ENCODE data around the gene ST6GAL1. TPM values are rescaled to one million over a fixed set of nuclear protein-coding genes. Genes with fewer than 3 reads are reported as not detected.

Gene ST6GAL1
- total RNA-seq, 1 donor from 2014 or later: 36.6 TPM

DNA sequence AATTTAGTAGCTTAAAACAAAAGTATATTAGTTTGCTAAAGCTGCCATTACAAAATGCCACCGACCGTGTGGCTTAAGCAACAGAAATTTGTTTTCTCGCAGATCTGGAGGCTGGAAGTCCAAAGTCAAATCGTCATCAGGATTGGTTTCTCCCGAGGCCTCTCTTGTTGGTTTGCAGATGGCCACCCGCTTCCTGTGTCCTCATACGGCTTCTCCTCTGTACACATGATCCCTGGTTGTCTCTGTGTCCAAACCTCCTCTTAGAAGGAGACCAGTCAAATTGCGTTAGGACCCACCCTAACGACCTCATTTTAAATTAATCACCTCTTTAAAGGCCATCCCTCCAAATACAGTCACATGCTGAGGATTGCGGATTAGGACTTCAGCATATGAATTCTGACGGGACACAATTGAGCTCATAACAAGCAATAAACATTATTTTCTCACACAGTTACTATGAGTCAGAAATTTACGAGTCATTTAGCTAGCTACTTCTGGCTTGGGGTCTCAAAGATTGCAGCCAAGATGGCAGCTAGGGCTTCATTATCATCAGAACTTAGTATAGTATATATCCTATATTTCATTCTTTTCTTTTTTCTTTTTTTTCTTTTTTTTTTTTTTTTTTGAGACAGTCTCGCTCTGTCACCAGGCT is 150.6 kb downstream of the ST6GAL1 start:
- no peak overlapping the region for H3K27ac Mint-ChIP-seq (ENCODE audit: unreplicated experiment)
- peaks cover 1% of the 10 kb centered on the region for H3K9me3 Mint-ChIP-seq (ENCODE audit: low read depth)
- peaks cover 5% of the 10 kb centered on the region for H3K36me3 Mint-ChIP-seq (ENCODE audit: low read depth)
- H3K4me1 Mint-ChIP-seq (ENCODE audit: low read depth): peaks cover 27% of the 10 kb centered on the region
- no peaks in the 10 kb centered on the region for H3K27me3 Mint-ChIP-seq (ENCODE audit: low read depth)
- TF ChIP-seq CTCF (IDR thresholded peaks at IDR 0.05): no peak
- no peak for DNase-seq (ENCODE audit: low spot score)
- H3K4me3 Mint-ChIP-seq (ENCODE audit: unreplicated experiment): no peak overlapping the region

- Mint-ChIP-seq H3K27ac (ENCODE audit: unreplicated experiment) (no peak overlapping the region), H3K27me3 (ENCODE audit: low read depth) (no peaks in the 10 kb centered on the region), H3K9me3 (ENCODE audit: low read depth) (peaks cover 8% of the 10 kb centered on the region), H3K4me3 (ENCODE audit: unreplicated experiment) (no peak overlapping the region), H3K4me1 (ENCODE audit: low read depth) (peaks cover 27% of the 10 kb centered on the region), H3K36me3 (ENCODE audit: low read depth) (peaks cover 5% of the 10 kb centered on the region)
- no peak for TF ChIP-seq CTCF (IDR thresholded peaks at IDR 0.05)
- DNase-seq (ENCODE audit: low spot score): no peak
Observed at GRCh38 chr3:187082758-187083375, 152.5 kb downstream of the ST6GAL1 start.

DNA sequence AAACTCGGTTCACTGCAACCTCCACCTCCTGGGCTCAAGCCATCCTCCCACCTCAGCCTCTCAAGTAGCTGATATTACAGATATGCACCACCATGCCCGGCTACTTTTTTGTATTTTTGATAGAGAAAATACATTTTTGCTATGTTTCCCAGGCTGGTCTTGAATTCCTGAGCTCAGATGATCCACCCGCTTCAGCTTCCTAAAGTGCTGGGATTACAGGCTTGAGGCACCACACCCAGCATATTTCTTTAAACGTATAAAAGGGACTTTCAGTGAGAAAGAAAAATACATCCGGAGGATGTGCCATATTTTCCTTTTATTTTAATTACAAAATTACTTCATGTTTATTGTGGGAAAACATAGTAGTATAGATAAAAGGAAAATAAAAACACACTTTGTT is 153.8 kb downstream of the ST6GAL1 start:
- no peak for DNase-seq (ENCODE audit: low spot score)
- no peaks in the 10 kb centered on the region for H3K27me3 Mint-ChIP-seq (ENCODE audit: low read depth)
- no peak for TF ChIP-seq CTCF (IDR thresholded peaks at IDR 0.05)
- H3K4me1 Mint-ChIP-seq (ENCODE audit: low read depth): peaks cover 27% of the 10 kb centered on the region
- H3K9me3 Mint-ChIP-seq (ENCODE audit: low read depth): peaks cover 14% of the 10 kb centered on the region
- peaks cover 8% of the 10 kb centered on the region for H3K36me3 Mint-ChIP-seq (ENCODE audit: low read depth)
- peak overlapping the region; percentile 78 for H3K27ac Mint-ChIP-seq (ENCODE audit: unreplicated experiment)
- no peak overlapping the region for H3K4me3 Mint-ChIP-seq (ENCODE audit: unreplicated experiment)

- peaks cover 9% of the 10 kb centered on the region for H3K36me3 Mint-ChIP-seq (ENCODE audit: low read depth)
- H3K4me1 Mint-ChIP-seq (ENCODE audit: low read depth): peaks cover 27% of the 10 kb centered on the region
- TF ChIP-seq CTCF (IDR thresholded peaks at IDR 0.05): no peak
- no peaks in the 10 kb centered on the region for H3K27me3 Mint-ChIP-seq (ENCODE audit: low read depth)
- peak overlapping the region; percentile 78 for H3K27ac Mint-ChIP-seq (ENCODE audit: unreplicated experiment)
- no peak for DNase-seq (ENCODE audit: low spot score)
- H3K4me3 Mint-ChIP-seq (ENCODE audit: unreplicated experiment): peak overlapping the region; percentile 10
- H3K9me3 Mint-ChIP-seq (ENCODE audit: low read depth): peaks cover 14% of the 10 kb centered on the region
Observed at GRCh38 chr3:187084580-187084979, 154.3 kb downstream of the ST6GAL1 start.

- Mint-ChIP-seq H3K9me3 (ENCODE audit: low read depth) (peaks cover 16% of the 10 kb centered on the region), H3K36me3 (ENCODE audit: low read depth) (peaks cover 10% of the 10 kb centered on the region), H3K4me1 (ENCODE audit: low read depth) (peaks cover 27% of the 10 kb centered on the region), H3K27me3 (ENCODE audit: low read depth) (no peaks in the 10 kb centered on the region), H3K4me3 (ENCODE audit: unreplicated experiment) (peak overlapping the region; percentile 10), H3K27ac (ENCODE audit: unreplicated experiment) (peak overlapping the region; percentile 78)
- TF ChIP-seq CTCF (IDR thresholded peaks at IDR 0.05): no peak
- DNase-seq (ENCODE audit: low spot score): no peak
Observed at GRCh38 chr3:187085021-187085666, 154.8 kb downstream of the ST6GAL1 start.
